Measurements from ENCODE around the gene PSMB5. TPM values are rescaled to one million over a fixed set of nuclear protein-coding genes. Genes with fewer than 3 reads are reported as not detected.
A peak's percentile ranks its signal among the peaks of the same experiment; 100 is the strongest.

Gene PSMB5
- total and polyA plus RNA-seq, 2 of the 13 experiments (the other 11 are each of a cell fraction or from before 2014, with no cell fraction given): 705 to 871 TPM

GRCh38 chr14:22980672-22981089 is 54.0 kb downstream of the PSMB5 start (continued):
- no peak; the same call in 1 of the 2 replicates for TF ChIP-seq PRDM10 (CRISPR knock-in tag; IDR thresholded peaks at IDR 0.05; ENCODE audit: low read depth)
- no peak for TF ChIP-seq LCORL (IDR thresholded peaks at IDR 0.05)
- no peak for TF ChIP-seq LCORL (CRISPR knock-in tag; IDR thresholded peaks at IDR 0.05)
- no peak for TF ChIP-seq RFXANK (CRISPR knock-in tag; IDR thresholded peaks at IDR 0.05)
- 0 out of 2 replicates have a peak, but pooled peaks have one; percentile 8 for TF ChIP-seq ZMYM3 (CRISPR knock-in tag; IDR thresholded peaks at IDR 0.05)
- 0 out of 2 replicates have a peak, but pooled peaks have one; percentile 10 for TF ChIP-seq NFKBIZ (CRISPR knock-in tag; IDR thresholded peaks at IDR 0.05)
- no peak for TF ChIP-seq ATAD3A (CRISPR knock-in tag; IDR thresholded peaks at IDR 0.05)
- peak; percentile 49 for TF ChIP-seq KDM3A (CRISPR knock-in tag; IDR thresholded peaks at IDR 0.05; ENCODE audit: low read depth)
- no peak for TF ChIP-seq ZFP36L1 (CRISPR knock-in tag; IDR thresholded peaks at IDR 0.05)
- TF ChIP-seq SRSF9 (IDR thresholded peaks at IDR 0.05; ENCODE audit: borderline replicate concordance, insufficient read depth, low read depth, low read length, poor library complexity, severe bottlenecking): no peak
- TF ChIP-seq NR0B2 (CRISPR knock-in tag; IDR thresholded peaks at IDR 0.05): no peak
- peak; percentile 89 for TF ChIP-seq SP5 (CRISPR knock-in tag; IDR thresholded peaks at IDR 0.05; ENCODE audit: borderline replicate concordance, low read depth)
- TF ChIP-seq ZUFSP (CRISPR knock-in tag; IDR thresholded peaks at IDR 0.05; ENCODE audit: borderline replicate concordance): no peak
- TF ChIP-seq HHEX (CRISPR knock-in tag; IDR thresholded peaks at IDR 0.05): no peak
- TF ChIP-seq ZFP36L2 (CRISPR knock-in tag; IDR thresholded peaks at IDR 0.05): peak; percentile 36; the same call in 1 of the 2 replicates
- peak; percentile 86 for TF ChIP-seq SPEN (CRISPR knock-in tag; IDR thresholded peaks at IDR 0.05; ENCODE audit: low read depth)
- TF ChIP-seq ZNF280D (CRISPR knock-in tag; IDR thresholded peaks at IDR 0.05): peak; percentile 8
- TF ChIP-seq ZNF468 (CRISPR knock-in tag; IDR thresholded peaks at IDR 0.05): no peak
- no peak for TF ChIP-seq MED13 (CRISPR knock-in tag; IDR thresholded peaks at IDR 0.05)
- TF ChIP-seq NFIB (CRISPR knock-in tag; IDR thresholded peaks at IDR 0.05; ENCODE audit: borderline replicate concordance): no peak
